ENCODE results near the gene INTU. TPM values are rescaled to one million over a fixed set of nuclear protein-coding genes. Genes with fewer than 3 reads are reported as not detected.
"Not testable (repeated sequence)": the region's sequence is repeated elsewhere in the genome, so short reads cannot be mapped to it uniquely, and the experiment has no call there.

INTU gene
- 18.5 and 19.4 TPM in 2 replicates for total RNA-seq
- long read RNA-seq, full-length matches to known transcripts, result 5 of 11 reads
- long read RNA-seq, partial matches to known transcripts, result 2 of 11 reads
- long read RNA-seq, other reads (novel, unspliced or antisense), result 4 of 11 reads

- Mint-ChIP-seq H3K36me3 (ENCODE audit: low read depth) (no peaks in the 10 kb centered on the region), H3K9me3 (no peaks in the 10 kb centered on the region), H3K27me3 (ENCODE audit: low read depth) (no peaks in the 10 kb centered on the region), H3K4me3 (peak within 1 kb of the TSS; percentile 99), H3K27ac (ENCODE audit: unreplicated experiment) (peak within 1 kb of the TSS; percentile 98), H3K4me1 (peaks cover 21% of the 10 kb centered on the region)
- TF ChIP-seq CTCF (conservative IDR thresholded peaks at IDR 0.05), result no peak
- DNase-seq (ENCODE audit: low read depth, low spot score), result peak; percentile 75
Observed at GRCh38 chr4:127632420-127633403, at the start of gene INTU. TSS of gene INTU (plus strand) at chr4:127632957. CDS start at chr4:127633035, 78 bp downstream.

- H3K36me3 Mint-ChIP-seq (ENCODE audit: low read depth); H3K4me3 Mint-ChIP-seq; H3K9me3 Mint-ChIP-seq; H3K4me1 Mint-ChIP-seq; DNase-seq (ENCODE audit: low read depth, low spot score); H3K27me3 Mint-ChIP-seq (ENCODE audit: low read depth); H3K27ac Mint-ChIP-seq (ENCODE audit: unreplicated experiment): not testable (repeated sequence)
Observed at GRCh38 chr4:127586496-127586895, 46.3 kb upstream of the INTU start.

GRCh38 chr4:127586922-127587571, 45.7 kb upstream of the INTU start:
- TF ChIP-seq CTCF (conservative IDR thresholded peaks at IDR 0.05), result peak; percentile 73
- no peak overlapping the region for H3K27ac Mint-ChIP-seq (ENCODE audit: unreplicated experiment)
- H3K4me1 Mint-ChIP-seq, result peaks cover 5% of the 10 kb centered on the region
- no peaks in the 10 kb centered on the region for H3K27me3 Mint-ChIP-seq (ENCODE audit: low read depth)
- no peak overlapping the region for H3K4me3 Mint-ChIP-seq
- H3K9me3 Mint-ChIP-seq, result peaks cover 4% of the 10 kb centered on the region
- no peak for DNase-seq (ENCODE audit: low read depth, low spot score)
- H3K36me3 Mint-ChIP-seq (ENCODE audit: low read depth), result peaks cover 3% of the 10 kb centered on the region

- not testable (repeated sequence) for H3K27ac Mint-ChIP-seq (ENCODE audit: unreplicated experiment); H3K9me3 Mint-ChIP-seq; H3K36me3 Mint-ChIP-seq (ENCODE audit: low read depth)
Observed at GRCh38 chr4:127589153-127589552, 43.6 kb upstream of the INTU start.

GRCh38 chr4:127598656-127599055, 34.1 kb upstream of the INTU start:
- Mint-ChIP-seq H3K4me1 (no peaks in the 10 kb centered on the region), H3K4me3 (no peak overlapping the region)

More at GRCh38 chr4:127589153-127589552, 43.6 kb upstream of the INTU start:
- not testable (repeated sequence) for H3K4me3 Mint-ChIP-seq; H3K4me1 Mint-ChIP-seq; H3K27me3 Mint-ChIP-seq (ENCODE audit: low read depth); DNase-seq (ENCODE audit: low read depth, low spot score)

More at GRCh38 chr4:127598656-127599055, 34.1 kb upstream of the INTU start:
- H3K27ac Mint-ChIP-seq (ENCODE audit: unreplicated experiment), result no peak overlapping the region
- no peaks in the 10 kb centered on the region for H3K36me3 Mint-ChIP-seq (ENCODE audit: low read depth)
- TF ChIP-seq CTCF (conservative IDR thresholded peaks at IDR 0.05), result no peak
- no peak for DNase-seq (ENCODE audit: low read depth, low spot score)
- H3K27me3 Mint-ChIP-seq (ENCODE audit: low read depth), result peaks cover 4% of the 10 kb centered on the region
- H3K9me3 Mint-ChIP-seq, result no peaks in the 10 kb centered on the region

All from neural crest cell (in vitro differentiated cells).